Cardiac fibroblast (primary cell): ENCODE measurements around the gene SEC11A.

Experiments
- DNase-seq, 2 donors: peaks; one replicate each; pipeline versions ENCODE4 v3.0.0 to v3.0.0-alpha.2; 2010; ENCODE audit warnings: low read depth in 2 of 2
- H3K4me3 ChIP-seq, 2 donors: replicated peaks in 1 of 2; 1 replicate in 1 of 2; 2 replicates in 1 of 2; pipeline ENCODE4 v1.5.1; 2011; ENCODE audit warnings: low read depth in 2 of 2, low read length in 2 of 2, mild to moderate bottlenecking in 2 of 2, moderate library complexity in 1 of 2
- CTCF ChIP-seq: IDR thresholded peaks from one replicate; pipeline ENCODE4 v1.5.1; 2011; ENCODE audit warnings: low read depth, mild to moderate bottlenecking, low read length, inconsistent platforms

The SEC11A gene

GRCh38 chr15:84629033-84629432 is 86.9 kb downstream of the SEC11A start:
- no peak for TF ChIP-seq CTCF
- no peak for DNase-seq
- H3K4me3 ChIP-seq: no peak overlapping the region

- TF ChIP-seq CTCF: no peak
- no peak overlapping the region for H3K4me3 ChIP-seq
- no peak for DNase-seq
Observed at GRCh38 chr15:84625123-84625522, 90.8 kb downstream of the SEC11A start.

GRCh38 chr15:84624359-84624758 is 91.6 kb downstream of the SEC11A start:
- no peak overlapping the region for H3K4me3 ChIP-seq
- TF ChIP-seq CTCF: no peak
- no peak for DNase-seq

- TF ChIP-seq CTCF: no peak
- no peak overlapping the region for H3K4me3 ChIP-seq
- no peak for DNase-seq
Observed at GRCh38 chr15:84621358-84621979, 94.5 kb downstream of the SEC11A start.

- H3K4me3 ChIP-seq: no peak overlapping the region
- no peak for TF ChIP-seq CTCF
Observed at GRCh38 chr15:84620626-84621025, 95.3 kb downstream of the SEC11A start.

More at GRCh38 chr15:84620626-84621025, 95.3 kb downstream of the SEC11A start:
- no peak for DNase-seq
